IgD-negative memory B cell (primary cell): ENCODE measurements around the gene HELB. TPM values are rescaled to one million over a fixed set of nuclear protein-coding genes. Genes with fewer than 3 reads are reported as not detected.
A peak's percentile ranks its signal among the peaks of the same experiment; 100 is the strongest.
"Not testable (repeated sequence)": the region's sequence is repeated elsewhere in the genome, so short reads cannot be mapped to it uniquely, and the experiment has no call there.

Source experiments
- H3K27ac Mint-ChIP-seq, 3 donors: one replicate each; pipeline ENCODE4 v1.8.0; 2020 to 2022; ENCODE audit warnings: mild to moderate bottlenecking in 3 of 3, mixed read lengths in 3 of 3, moderate library complexity in 1 of 3
- H3K27me3 Mint-ChIP-seq: one replicate; pipeline ENCODE4 v1.8.0; 2021; ENCODE audit warnings: mixed read lengths
- H3K36me3 Mint-ChIP-seq: one replicate; pipeline ENCODE4 v1.8.0; 2020; ENCODE audit warnings: mild to moderate bottlenecking, mixed read lengths
- H3K4me1 Mint-ChIP-seq, 3 donors: one replicate each; pipeline ENCODE4 v1.8.0; 2020 to 2022; ENCODE audit warnings: mixed read lengths in 3 of 3, mild to moderate bottlenecking in 1 of 3
- H3K4me3 Mint-ChIP-seq, 4 donors: one replicate each; pipeline ENCODE4 v1.8.0; 2020 to 2022; ENCODE audit warnings: mild to moderate bottlenecking in 4 of 4, mixed read lengths in 4 of 4, moderate library complexity in 3 of 4
- H3K9me3 Mint-ChIP-seq, 3 donors: one replicate each; pipeline ENCODE4 v1.8.0; 2020 to 2021; ENCODE audit warnings: mixed read lengths in 3 of 3, mild to moderate bottlenecking in 1 of 3
- polyA plus RNA-seq: library from polyadenylated mRNA; unstranded; fragments of 300-500 nt; fragmentation: Illumina TruSeq; gene quantifications from one replicate; pipeline ENCODE4 v1.2.3, GENCODE V29; 2021

HELB gene
- polyA plus RNA-seq, 1 donor from 2014 or later: 6.9 TPM

DNA sequence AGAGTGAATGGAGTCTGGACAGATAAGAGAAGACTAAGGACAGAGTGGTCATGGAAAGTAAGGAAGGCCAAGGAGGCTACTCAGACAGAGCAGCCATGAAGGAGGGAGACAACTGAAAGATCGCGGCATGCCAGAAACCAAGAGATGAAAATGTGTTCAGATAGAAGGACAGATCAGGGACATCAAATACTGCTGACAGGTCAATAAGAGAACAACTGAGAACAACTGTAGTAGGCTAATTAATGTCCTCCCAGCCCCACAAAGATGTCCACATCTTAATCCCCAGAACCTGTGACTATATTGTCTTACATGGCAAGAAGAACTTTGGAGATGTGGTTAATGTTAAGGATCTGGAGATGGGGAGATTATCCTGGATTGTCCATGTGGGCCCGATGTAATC, 15.0 kb upstream of the HELB start:
- Mint-ChIP-seq H3K27ac (no peak overlapping the region), H3K9me3 (no peaks in the 10 kb centered on the region), H3K4me1 (peaks cover 0 to 3% (median 2%) of the 10 kb centered on the region in 3 donors), H3K4me3 (no peak overlapping the region), H3K36me3 (no peaks in the 10 kb centered on the region), H3K27me3 (peaks cover 10% of the 10 kb centered on the region)

DNA sequence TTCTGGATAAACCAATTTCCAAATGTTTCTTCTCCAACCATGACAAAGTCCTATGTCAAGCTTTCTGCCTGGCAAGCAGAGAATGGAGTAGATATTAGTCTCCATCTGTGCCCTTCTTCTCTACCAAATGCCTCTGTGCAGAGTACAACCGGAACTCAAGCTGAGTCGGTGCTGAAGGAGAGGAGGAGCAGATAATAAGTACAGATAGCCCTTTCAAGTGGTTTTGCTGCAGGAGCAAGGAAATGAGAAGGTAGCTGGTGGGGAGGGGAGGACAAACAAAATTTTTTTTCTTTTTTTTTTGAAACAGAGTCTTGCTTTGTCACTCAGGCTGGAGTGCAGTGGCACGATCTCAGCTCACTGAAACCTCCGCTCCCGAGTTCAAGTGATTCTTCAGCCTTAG, 14.2 kb upstream of the HELB start:
- Mint-ChIP-seq H3K27ac (no peak overlapping the region), H3K36me3 (no peaks in the 10 kb centered on the region), H3K4me3 (no peak overlapping the region), H3K4me1 (peaks cover 0 to 3% (median 2%) of the 10 kb centered on the region in 3 donors), H3K27me3 (peaks cover 15% of the 10 kb centered on the region), H3K9me3 (no peaks in the 10 kb centered on the region)

GRCh38 chr12:66289485-66289884, 12.8 kb upstream of the HELB start:
- no peak overlapping the region for H3K4me3 Mint-ChIP-seq

GRCh38 chr12:66290716-66291200, 11.5 kb upstream of the HELB start:
- no peak overlapping the region for H3K4me3 Mint-ChIP-seq
- no peaks in the 10 kb centered on the region for H3K9me3 Mint-ChIP-seq
- H3K4me1 Mint-ChIP-seq: peaks cover 0 to 3% (median 2%) of the 10 kb centered on the region in 3 donors

More at GRCh38 chr12:66289485-66289884, 12.8 kb upstream of the HELB start:
- peaks cover 0 to 3% (median 2%) of the 10 kb centered on the region in 3 donors for H3K4me1 Mint-ChIP-seq
- H3K36me3 Mint-ChIP-seq: peaks cover 2% of the 10 kb centered on the region
- peaks cover 11% of the 10 kb centered on the region for H3K27me3 Mint-ChIP-seq
- no peak overlapping the region for H3K27ac Mint-ChIP-seq
- H3K9me3 Mint-ChIP-seq: no peaks in the 10 kb centered on the region

GRCh38 chr12:66296176-66296683, 6.1 kb upstream of the HELB start:
- peaks cover 0 to 5% (median 2%) of the 10 kb centered on the region in 3 donors for H3K4me1 Mint-ChIP-seq
- H3K4me3 Mint-ChIP-seq: no peak overlapping the region
- no peaks in the 10 kb centered on the region for H3K9me3 Mint-ChIP-seq
- H3K36me3 Mint-ChIP-seq: peaks cover 2% of the 10 kb centered on the region
- H3K27me3 Mint-ChIP-seq: peaks cover 5% of the 10 kb centered on the region
- no peak overlapping the region for H3K27ac Mint-ChIP-seq

More at GRCh38 chr12:66290716-66291200, 11.5 kb upstream of the HELB start:
- no peak overlapping the region for H3K27ac Mint-ChIP-seq
- peaks cover 11% of the 10 kb centered on the region for H3K27me3 Mint-ChIP-seq
- peaks cover 2% of the 10 kb centered on the region for H3K36me3 Mint-ChIP-seq

DNA sequence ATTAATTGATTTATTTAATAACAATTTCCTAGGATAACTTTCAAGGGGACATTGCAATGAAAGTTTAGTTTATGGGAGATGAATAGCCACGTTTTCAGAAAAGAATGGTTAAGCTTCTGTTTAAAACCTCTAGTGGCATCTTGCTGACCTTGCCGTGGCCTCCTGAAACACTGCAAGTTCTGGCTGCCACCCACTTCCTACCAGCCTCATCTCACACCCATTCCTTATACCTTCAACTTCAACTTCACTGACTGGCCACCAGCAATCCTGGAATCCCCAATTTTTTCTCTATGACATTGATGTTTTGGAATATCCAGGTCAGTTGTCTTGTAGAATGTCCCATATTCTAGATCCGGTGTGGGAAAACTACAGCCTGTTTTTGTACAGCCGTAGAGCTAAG, 5.2 kb upstream of the HELB start:
- Mint-ChIP-seq H3K9me3 (no peaks in the 10 kb centered on the region), H3K4me3 (no peak overlapping the region), H3K4me1 (peaks cover 0 to 6% (median 5%) of the 10 kb centered on the region in 3 donors), H3K27me3 (peaks cover 5% of the 10 kb centered on the region), H3K36me3 (peaks cover 2% of the 10 kb centered on the region), H3K27ac (no peak overlapping the region)

DNA sequence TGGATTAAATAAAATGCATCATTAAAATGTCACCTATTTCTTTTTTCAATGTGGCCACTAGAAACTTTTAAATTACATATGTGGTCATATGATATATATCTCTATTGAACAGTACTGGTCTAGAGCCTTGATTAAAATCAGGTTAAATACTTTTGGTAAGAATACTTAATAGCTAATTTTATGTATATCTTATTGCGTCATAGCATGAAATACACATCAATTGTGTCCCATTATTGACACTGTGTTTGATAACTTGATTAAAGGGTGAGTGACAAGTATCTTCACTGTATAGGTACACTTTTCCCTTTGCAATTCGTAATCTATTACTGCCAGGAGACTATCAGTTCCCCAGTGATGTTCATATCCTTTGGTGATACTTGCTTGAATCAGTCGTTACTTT, 4.4 kb upstream of the HELB start:
- H3K4me3 Mint-ChIP-seq: no peak overlapping the region
- peaks cover 0 to 1% (median 0%) of the 10 kb centered on the region in 3 donors for H3K9me3 Mint-ChIP-seq
- peaks cover 2% of the 10 kb centered on the region for H3K27me3 Mint-ChIP-seq
- H3K4me1 Mint-ChIP-seq: peaks cover 6 to 11% (median 7%) of the 10 kb centered on the region in 3 donors
- H3K36me3 Mint-ChIP-seq: peaks cover 2% of the 10 kb centered on the region
- no peak overlapping the region for H3K27ac Mint-ChIP-seq

GRCh38 chr12:66302827-66303169, 505 bp downstream of the HELB start:
- H3K9me3 Mint-ChIP-seq: peaks cover 0 to 1% (median 0%) of the 10 kb centered on the region in 3 donors
- H3K4me1 Mint-ChIP-seq: peaks cover 28 to 35% (median 28%) of the 10 kb centered on the region in 3 donors
- H3K36me3 Mint-ChIP-seq: peaks cover 3% of the 10 kb centered on the region
- peak overlapping the region; percentile 89 to 97 (median 97) for H3K27ac Mint-ChIP-seq
- no peaks in the 10 kb centered on the region for H3K27me3 Mint-ChIP-seq
- H3K4me3 Mint-ChIP-seq: peak overlapping the region; percentile 98 to 100 (median 100)

DNA sequence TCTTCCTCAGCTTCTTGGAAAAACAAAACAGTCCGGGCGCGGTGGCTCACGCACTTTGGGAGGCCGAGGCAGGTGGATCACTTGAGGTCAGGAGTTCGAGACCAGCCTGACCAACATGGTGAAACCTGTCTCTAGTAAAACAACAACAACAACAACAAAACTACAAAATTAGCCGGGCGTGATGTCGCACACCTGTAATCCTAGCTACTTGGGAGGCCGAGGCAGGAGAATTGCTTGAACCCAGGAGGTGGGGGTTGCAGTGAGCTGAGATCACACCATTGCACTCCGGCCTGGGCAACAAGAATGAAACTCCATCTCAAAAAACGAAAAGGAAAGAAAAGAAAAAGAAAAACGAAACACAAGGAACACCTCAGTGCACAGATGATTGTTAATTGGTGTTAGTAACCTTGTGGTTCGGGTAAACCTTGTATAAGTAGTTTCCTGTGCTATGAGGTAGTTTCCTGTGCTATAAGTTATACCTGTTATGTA, 1.1 kb downstream of the HELB start:
- H3K9me3 Mint-ChIP-seq, H3K36me3 Mint-ChIP-seq, H3K27me3 Mint-ChIP-seq: not testable (repeated sequence)
- peak overlapping the region; percentile 98 to 100 (median 100) for H3K4me3 Mint-ChIP-seq
- H3K4me1 Mint-ChIP-seq: peaks cover 28 to 35% (median 30%) of the 10 kb centered on the region in 3 donors
- H3K27ac Mint-ChIP-seq: peak overlapping the region; percentile 78 to 97 (median 97)

- Mint-ChIP-seq H3K9me3 (peaks cover 0 to 1% (median 0%) of the 10 kb centered on the region in 3 donors), H3K27me3 (no peaks in the 10 kb centered on the region), H3K4me1 (peaks cover 30 to 35% (median 32%) of the 10 kb centered on the region in 3 donors), H3K36me3 (peaks cover 6% of the 10 kb centered on the region), H3K27ac (peak overlapping the region in 2 of 3 donors; percentile 10 to 11), H3K4me3 (peak overlapping the region; percentile 63 to 100 (median 99))
These were observed 2.1 kb downstream of the HELB start for GRCh38 chr12:66304296-66304900.

- Mint-ChIP-seq H3K36me3 (peaks cover 20% of the 10 kb centered on the region), H3K4me3 (no peak overlapping the region), H3K27ac (no peak overlapping the region), H3K27me3 (no peaks in the 10 kb centered on the region), H3K4me1 (peaks cover 26 to 39% (median 35%) of the 10 kb centered on the region in 3 donors), H3K9me3 (peaks cover 0 to 3% (median 0%) of the 10 kb centered on the region in 3 donors)
These were observed 7.3 kb downstream of the HELB start for GRCh38 chr12:66309606-66310005.

DNA sequence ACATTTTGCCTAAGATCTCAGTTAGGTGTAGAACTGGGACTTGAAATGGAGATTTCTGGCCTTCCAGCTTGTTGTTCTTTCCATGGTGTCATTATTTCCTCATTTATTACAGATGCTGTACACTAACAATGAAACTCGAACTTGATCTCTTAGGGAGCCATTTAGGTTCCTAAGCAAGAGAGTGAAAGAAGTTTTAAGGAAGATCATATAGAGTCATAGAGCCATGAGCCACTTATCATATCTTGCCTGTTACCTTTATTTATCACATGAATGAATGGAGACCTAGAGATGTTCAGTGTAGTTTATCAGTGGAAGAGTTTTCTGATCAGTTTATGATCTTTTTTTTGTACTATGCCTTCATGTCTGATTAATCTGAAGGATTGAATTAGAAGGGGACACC, 9.9 kb downstream of the HELB start:
- H3K27ac Mint-ChIP-seq: peak overlapping the region in 1 of 3 donors; percentile 1
- H3K36me3 Mint-ChIP-seq: peaks cover 17% of the 10 kb centered on the region
- peaks cover 0 to 3% (median 0%) of the 10 kb centered on the region in 3 donors for H3K9me3 Mint-ChIP-seq
- peak overlapping the region in 2 of 4 donors; percentile 34 to 84 for H3K4me3 Mint-ChIP-seq
- H3K27me3 Mint-ChIP-seq: no peaks in the 10 kb centered on the region
- H3K4me1 Mint-ChIP-seq: peaks cover 19 to 33% (median 28%) of the 10 kb centered on the region in 3 donors

GRCh38 chr12:66314278-66314677, 12.0 kb downstream of the HELB start:
- Mint-ChIP-seq H3K4me3 (no peak overlapping the region), H3K36me3 (peaks cover 15% of the 10 kb centered on the region), H3K4me1 (peaks cover 21 to 32% (median 24%) of the 10 kb centered on the region in 3 donors), H3K27ac (no peak overlapping the region), H3K9me3 (peaks cover 0 to 3% (median 0%) of the 10 kb centered on the region in 3 donors), H3K27me3 (no peaks in the 10 kb centered on the region)

DNA sequence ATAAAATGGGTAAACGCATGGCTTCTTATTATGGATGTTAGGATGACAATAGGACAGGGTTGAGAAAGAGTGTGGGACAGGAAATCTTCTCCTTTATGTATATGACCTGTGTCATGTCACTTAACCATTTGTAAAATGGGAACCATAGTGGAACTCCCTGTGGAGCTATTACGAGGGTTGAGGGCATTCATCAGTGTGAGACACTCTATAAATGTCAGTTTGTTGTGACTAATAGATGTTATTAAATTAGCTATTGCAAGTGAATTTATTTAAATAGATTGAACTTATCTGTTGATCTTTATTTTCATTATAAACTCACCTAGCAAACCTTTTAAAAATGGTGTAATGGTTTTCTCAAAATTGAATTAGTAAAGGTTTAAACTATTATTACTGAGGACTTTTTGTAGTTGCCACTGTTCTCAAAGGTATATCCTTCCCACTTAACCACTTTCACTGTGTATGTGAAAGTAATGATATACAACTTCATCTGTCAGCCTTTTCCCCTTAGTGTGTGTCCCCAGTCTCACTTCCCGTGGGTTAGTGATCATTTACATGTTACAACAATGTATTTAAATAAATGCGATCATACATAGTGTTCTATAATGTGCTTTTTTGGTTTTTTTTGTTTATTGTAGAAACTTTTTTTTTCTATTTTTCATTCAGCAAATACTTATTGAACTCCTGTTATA, 17.1 kb downstream of the HELB start:
- H3K27ac Mint-ChIP-seq: no peak overlapping the region
- no peak overlapping the region for H3K4me3 Mint-ChIP-seq
- H3K4me1 Mint-ChIP-seq: peaks cover under 1 to 3% (median 2%) of the 10 kb centered on the region in 3 donors
- H3K36me3 Mint-ChIP-seq: peaks cover 12% of the 10 kb centered on the region
- no peaks in the 10 kb centered on the region for H3K27me3 Mint-ChIP-seq
- no peaks in the 10 kb centered on the region for H3K9me3 Mint-ChIP-seq

DNA sequence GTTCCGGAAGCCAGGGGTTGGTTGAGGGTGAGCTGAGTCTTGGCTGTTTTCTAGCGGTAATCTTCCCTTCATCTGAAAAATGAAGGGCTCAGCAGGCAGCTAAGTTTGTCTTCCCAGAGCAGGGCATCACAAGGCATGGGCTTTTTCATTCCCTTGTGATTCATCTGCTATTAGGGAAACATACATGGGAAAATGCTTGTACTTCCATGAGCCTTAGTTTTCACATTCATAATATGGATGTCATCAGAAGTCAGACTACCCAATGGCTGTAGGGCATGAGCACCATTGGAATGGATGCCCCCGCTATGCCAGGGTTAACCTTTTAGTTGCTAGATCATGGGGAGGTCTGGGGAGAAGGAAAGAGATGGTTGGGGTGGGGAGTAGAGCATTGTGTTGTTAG, 18.7 kb downstream of the HELB start:
- H3K36me3 Mint-ChIP-seq: peaks cover 14% of the 10 kb centered on the region
- H3K9me3 Mint-ChIP-seq: no peaks in the 10 kb centered on the region
- H3K27ac Mint-ChIP-seq: no peak overlapping the region
- no peaks in the 10 kb centered on the region for H3K27me3 Mint-ChIP-seq
- H3K4me3 Mint-ChIP-seq: no peak overlapping the region
- peaks cover 2 to 3% (median 3%) of the 10 kb centered on the region in 3 donors for H3K4me1 Mint-ChIP-seq
